Stimulated activated CD4-positive, alpha-beta T cell treated with anti-CD3 and anti-CD28 coated beads, Interleukin-4, amount 100 ng/mL, for 4 hours (primary cell): ENCODE data around the gene GPR65.
"Not testable (repeated sequence)": the region's sequence is repeated elsewhere in the genome, so short reads cannot be mapped to it uniquely, and the experiment has no call there.

ENCODE experiments used
- DNase-seq, 2 experiments: peaks; one replicate each; pipeline ENCODE4 v3.0.0-alpha.2; 2020

The GPR65 gene

GRCh38 chr14:88005978-88006851 is 1.3 kb downstream of the GPR65 start:
- DNase-seq = peak; percentile 35 to 77

DNA sequence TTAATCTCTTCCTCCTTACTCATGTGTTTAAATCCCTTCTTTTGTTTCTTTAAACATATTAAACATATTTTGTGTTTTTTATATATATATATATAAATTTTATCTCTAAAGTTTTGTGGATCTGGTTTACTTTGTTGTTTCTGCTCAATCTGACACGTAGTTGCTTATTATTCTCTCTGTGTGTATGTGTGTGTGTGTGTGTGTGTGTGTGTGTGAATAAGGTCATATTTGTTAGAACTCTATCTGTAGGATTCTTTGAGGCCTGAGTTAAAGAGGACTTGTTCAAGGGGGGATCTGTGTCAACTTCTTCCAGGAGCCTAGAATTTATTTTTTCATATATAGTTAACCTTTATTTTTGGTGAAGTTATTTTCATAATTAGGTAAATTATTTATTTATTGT is 2.7 kb downstream of the GPR65 start:
- no peak for DNase-seq

DNA sequence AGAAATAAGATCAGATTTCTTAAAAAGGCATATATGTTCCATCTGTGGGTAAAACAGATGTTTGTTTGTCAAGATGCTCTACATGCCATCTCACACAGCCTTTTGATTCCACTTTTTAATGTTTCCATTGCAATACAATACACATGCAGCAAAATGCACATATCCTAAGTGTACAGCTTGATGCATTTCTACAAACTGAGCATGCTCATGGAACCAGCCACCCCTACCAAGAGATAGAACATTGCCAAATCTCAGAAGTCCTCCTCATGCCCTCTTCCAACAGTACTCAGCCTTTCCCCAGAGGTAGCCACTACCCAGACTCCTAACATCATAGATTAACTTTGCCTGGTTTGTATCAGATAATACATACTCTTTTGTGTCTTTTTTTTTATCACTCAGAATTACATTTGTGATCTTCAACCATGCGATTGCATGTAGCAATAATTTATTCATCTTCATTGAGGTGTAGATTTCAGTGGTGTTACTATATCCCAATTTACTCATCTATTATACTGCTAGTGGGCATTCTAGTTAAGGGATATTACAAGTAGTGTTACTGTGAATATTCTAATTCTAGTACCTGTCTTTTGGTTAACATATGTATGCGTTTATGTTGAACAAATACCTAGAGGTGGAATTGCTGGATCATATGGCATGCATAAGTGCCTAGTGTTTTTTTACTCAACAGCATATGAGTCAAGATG is 3.3 kb downstream of the GPR65 start:
- no peak for DNase-seq

DNA sequence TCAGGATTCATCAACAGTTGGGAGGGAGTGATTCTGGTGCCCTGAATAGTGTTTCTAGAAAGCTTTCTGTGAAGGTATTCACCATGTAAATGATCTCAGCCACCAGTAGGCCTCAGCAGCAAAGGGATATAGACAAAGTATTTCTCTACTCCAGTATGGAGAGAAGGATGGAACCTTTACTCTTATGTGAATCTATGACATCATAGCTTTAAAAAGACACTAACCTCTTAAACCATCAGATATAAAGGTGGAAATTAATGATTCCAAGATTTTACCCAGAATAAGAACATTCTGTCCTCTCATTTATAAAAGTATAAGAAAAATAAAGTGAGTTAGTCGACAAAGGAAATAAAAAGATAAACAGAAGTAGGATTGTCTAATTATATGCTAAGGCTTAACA is 4.6 kb downstream of the GPR65 start:
- DNase-seq = no peak

DNA sequence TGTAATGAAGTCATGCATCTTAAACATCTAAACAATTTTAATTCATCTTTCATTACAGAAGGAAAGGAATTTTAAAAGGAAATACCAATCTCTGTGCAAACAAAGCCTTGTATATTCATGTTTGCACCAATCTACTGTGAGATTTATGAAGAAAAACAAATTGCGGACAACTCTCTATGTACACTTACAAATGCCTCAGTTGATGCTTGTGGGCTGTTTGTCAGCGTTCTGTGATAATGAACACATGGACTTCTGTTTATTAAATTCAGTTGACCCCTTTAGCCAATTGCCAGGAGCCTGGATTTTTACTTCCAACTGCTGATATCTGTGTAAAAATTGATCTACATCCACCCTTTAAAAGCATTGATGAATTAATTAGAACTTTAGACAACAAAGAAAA is 5.4 kb downstream of the GPR65 start:
- no peak for DNase-seq

- DNase-seq = no peak
These were observed 7.6 kb downstream of the GPR65 start for GRCh38 chr14:88012495-88012894.

GRCh38 chr14:88013750-88014349 is 8.9 kb downstream of the GPR65 start:
- DNase-seq = peak; percentile 11 to 22

GRCh38 chr14:88016768-88017167 is 11.8 kb downstream of the GPR65 start:
- no peak for DNase-seq

- no peak for DNase-seq
These were observed 12.6 kb downstream of the GPR65 start for GRCh38 chr14:88017535-88017934.

DNA sequence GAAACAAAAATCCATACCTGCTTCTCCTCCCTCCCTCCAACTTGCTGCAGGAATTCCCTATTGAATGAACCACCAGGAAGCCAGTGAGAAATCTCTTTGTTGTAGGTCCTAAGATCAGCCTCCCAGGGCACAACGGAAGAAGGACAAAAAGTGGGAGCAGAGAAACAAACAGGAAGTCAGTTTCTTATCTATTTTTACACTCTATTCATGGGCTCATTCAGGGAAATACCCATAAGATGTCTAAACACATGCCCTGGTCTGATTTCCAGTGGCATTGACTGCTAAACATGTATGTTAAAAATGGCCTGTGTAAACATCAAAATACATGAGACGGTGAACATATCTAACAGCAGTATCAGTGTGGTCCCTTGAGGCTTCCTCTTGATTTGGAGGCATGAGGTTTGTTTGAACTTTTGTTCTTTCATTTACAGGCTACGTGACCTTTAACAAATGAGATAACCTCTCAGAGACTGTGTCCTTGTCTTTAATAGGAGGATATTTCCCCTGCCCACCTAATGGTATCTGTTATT is 18.8 kb downstream of the GPR65 start:
- no peak for DNase-seq

GRCh38 chr14:88024252-88025086 is 19.5 kb downstream of the GPR65 start:
- DNase-seq = not testable (repeated sequence)

GRCh38 chr14:88025313-88025712 is 20.4 kb downstream of the GPR65 start:
- DNase-seq = no peak

GRCh38 chr14:88026890-88027289 is 22.0 kb downstream of the GPR65 start:
- DNase-seq = no peak

DNA sequence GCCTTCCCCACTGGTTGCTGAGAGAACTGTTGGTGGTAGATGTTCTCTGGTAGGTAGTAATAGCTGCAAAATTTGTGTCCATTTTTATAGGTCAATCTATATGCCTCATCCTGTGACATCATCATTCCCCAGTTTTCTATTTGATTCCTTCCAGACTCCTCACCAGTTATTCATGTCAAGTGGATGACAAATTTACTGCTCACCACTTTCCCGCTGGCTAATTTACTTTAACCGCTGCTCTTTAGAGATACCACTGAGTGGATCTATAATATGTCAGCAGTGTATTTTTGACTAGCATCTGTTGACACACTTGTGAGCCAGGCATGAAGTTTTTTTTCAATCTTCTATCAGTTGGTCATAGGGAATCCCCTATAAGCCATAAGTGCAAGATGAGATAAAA is 24.6 kb downstream of the GPR65 start:
- no peak for DNase-seq

DNA sequence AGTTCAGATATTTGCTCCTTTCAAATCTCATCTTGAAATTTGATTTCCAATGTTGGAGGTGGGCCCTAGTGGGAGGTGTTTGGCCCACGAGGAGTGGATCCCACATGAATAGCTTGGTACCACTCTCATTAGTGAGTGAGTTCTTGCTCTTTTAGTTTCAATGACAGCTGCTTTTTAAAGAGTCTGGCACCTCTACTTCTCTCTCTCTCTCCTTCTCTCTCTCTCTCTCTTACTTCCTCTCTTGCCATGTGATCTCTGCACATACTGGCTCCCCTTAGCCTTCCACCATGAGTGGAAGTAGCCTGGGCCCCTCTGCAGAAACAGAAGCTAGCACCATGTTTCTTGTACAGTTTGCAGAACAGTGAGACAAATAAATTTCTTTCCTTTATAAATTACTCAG is 25.1 kb downstream of the GPR65 start:
- DNase-seq = no peak

DNA sequence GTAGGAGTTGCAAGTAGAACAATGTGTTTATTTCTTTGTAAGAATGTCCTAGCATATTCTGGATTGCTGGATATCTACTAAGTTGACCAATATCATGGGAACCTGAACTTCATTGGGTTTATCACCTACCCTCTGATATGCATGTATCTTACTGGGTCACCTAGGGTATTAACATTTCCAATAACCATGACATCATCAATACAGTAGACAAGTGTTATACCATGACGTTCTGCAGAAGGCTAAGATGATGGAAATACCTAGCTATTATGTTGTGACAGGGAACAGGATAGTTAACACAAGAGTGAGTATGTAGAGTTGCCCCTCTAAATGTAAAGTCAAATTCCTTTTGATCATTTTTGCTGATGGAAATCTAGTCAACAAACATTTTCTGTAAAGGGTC is 26.0 kb downstream of the GPR65 start:
- DNase-seq = no peak

GRCh38 chr14:88032373-88032772 is 27.4 kb downstream of the GPR65 start:
- DNase-seq = no peak

- DNase-seq = no peak
These were observed 29.1 kb downstream of the GPR65 start for GRCh38 chr14:88034076-88034475.

DNA sequence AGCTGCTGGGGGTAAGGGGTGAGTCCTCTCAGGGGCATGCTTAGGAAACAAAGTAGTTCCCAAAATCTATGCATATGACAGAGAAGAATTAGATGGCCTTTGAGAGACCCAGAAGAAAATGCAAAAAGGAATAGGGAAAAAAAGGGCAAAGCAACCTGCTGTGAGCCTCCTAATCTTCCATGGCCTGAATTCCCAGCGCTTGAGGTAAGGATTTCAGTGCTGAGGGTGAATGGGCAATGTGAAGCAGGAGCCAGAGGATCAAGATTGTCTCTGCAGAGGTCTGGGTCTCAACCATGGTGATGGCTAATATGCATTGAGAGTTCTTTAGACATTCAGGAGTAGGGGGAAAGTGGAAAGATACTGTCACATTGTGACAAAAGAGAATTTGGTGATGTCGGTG is 31.5 kb downstream of the GPR65 start:
- no peak for DNase-seq

DNA sequence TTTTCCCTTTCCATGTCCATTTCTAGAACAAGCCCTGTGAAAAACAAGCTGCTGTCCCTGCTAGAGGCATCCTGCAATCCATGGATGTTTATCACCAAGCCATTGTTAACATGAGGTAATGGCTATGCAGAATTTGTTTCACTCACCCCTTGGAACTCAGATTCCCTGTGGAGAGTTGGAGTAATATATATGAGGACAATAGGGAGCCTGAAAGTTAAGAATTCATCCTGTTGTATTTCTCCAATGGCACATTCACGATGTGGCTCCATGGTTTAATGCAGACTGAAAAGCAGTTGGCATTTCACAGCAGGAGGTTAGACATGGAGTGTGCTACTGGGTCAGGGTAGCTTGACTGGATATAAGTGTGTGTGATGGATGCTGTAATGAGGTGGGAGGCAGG is 32.4 kb downstream of the GPR65 start:
- DNase-seq = no peak

- no peak for DNase-seq
These were observed 34.3 kb downstream of the GPR65 start for GRCh38 chr14:88039197-88039596.

DNA sequence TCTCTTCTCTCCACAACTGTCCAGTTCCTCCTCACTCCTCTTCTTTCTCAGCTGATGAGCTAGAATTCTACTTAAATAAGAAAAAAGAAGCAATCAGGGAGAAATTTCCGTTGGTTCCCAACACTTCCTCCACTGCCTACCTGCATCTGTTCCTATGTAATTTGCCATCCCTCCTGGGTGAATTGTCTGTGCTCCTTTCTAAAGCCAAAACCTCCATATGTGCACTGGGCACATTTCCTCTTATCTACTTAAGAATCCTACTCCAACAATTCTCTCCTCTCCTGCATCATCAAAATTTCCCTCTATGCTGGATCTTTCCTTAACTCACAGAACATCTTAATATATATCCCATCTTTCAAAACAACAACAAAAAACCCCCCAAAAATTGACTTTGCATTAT is 35.2 kb downstream of the GPR65 start:
- no peak for DNase-seq
